Mucosa of stomach (tissue), 1 donor: ENCODE results near the gene GABBR2.

ENCODE experiments used
- H3K27me3 ChIP-seq: one replicate; pipeline ENCODE4 v1.7.0; 2013; ENCODE audit warnings: mild to moderate bottlenecking, low read length; ENCODE audit not compliant: control insufficient read depth, insufficient read depth
- H3K36me3 ChIP-seq: one replicate; pipeline ENCODE4 v1.7.0; 2013; ENCODE audit warnings: low read length; ENCODE audit not compliant: control insufficient read depth, insufficient read depth
- H3K4me1 ChIP-seq: one replicate; pipeline ENCODE4 v1.7.0; 2013; ENCODE audit warnings: mild to moderate bottlenecking, low read length; ENCODE audit not compliant: control insufficient read depth, insufficient read depth
- H3K4me3 ChIP-seq: one replicate; pipeline ENCODE4 v1.7.0; 2013; ENCODE audit warnings: low read length
- H3K9ac ChIP-seq: one replicate; pipeline ENCODE4 v1.7.0; 2013; ENCODE audit warnings: mild to moderate bottlenecking, low read length, moderate library complexity
- H3K9me3 ChIP-seq: one replicate; pipeline ENCODE4 v1.7.0; 2013; ENCODE audit warnings: mild to moderate bottlenecking, low read length, moderate library complexity; ENCODE audit not compliant: control insufficient read depth
- donor health status: Pancreatic carcinoma.

GABBR2 gene

DNA sequence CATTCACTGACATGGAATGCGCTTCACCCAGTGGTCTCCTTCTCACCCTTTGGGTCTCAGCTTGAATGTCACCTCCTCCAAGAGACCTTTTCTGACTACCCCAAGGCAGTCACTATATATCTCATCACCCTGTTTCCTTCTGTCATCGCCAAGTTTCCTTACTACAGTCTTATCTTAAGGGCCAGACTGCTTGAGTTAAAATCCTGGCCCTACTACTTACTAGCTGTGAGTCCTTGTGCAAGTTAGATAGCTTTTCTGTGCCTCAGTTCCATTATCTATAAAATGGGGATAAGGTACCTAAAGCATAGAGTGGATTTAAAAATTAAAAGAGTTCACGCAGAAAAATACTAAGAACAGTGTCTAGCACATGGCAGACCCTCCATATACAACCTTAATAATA is 132.4 kb downstream of the GABBR2 start:
- no peaks in the 10 kb centered on the region for H3K9me3 ChIP-seq
- no peak overlapping the region for H3K9ac ChIP-seq
- H3K4me1 ChIP-seq = no peaks in the 10 kb centered on the region
- no peak overlapping the region for H3K4me3 ChIP-seq
- no peaks in the 10 kb centered on the region for H3K36me3 ChIP-seq
- no peaks in the 10 kb centered on the region for H3K27me3 ChIP-seq

DNA sequence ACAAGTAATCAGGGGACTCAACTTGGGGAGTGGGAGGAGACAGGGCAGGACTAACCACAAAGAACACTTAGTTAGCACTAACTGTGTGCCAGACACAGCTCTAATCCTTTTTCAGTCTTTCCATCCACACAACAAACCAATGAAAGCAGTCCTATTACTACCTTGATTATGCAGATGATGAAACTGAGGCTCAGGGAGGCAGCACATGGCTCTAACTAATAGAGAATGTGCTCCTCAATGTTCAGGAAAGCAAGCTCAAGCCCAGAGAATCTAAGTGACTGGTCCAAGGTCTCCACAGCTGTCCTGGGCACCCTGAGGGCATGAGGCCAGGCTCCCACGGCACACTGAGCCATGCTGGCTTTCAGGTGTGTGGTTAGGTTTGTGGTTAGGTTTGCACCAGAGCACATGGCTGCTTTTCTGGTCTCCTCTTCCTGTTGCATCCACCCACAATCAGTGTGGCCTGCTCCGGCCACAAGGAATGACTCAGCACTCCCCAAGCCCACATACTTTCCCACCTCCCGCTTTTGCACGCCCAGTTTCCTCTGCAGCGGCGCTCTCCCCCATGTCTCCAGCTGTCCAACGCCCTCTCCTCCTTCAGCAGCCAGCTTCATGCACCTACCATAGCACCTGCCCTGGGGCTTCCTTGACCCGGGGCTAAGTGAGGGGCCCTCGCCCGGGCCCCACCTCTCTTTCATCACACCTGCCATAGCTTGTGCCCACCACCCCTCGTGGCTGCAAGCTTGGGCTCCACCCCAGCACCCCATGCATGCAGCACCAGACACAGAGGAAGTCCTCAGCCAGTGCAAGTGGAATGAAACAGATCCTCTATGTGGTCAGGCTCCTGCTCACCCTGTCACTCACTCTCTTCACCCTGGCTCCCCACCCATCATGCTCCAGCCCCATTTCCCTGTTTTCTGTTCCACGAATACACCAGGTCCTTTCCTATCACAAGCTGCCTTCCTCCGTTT is 133.1 kb downstream of the GABBR2 start:
- Histone ChIP-seq H3K9ac (no peak overlapping the region), H3K9me3 (no peaks in the 10 kb centered on the region), H3K4me1 (no peaks in the 10 kb centered on the region), H3K27me3 (no peaks in the 10 kb centered on the region), H3K36me3 (no peaks in the 10 kb centered on the region), H3K4me3 (no peak overlapping the region)

DNA sequence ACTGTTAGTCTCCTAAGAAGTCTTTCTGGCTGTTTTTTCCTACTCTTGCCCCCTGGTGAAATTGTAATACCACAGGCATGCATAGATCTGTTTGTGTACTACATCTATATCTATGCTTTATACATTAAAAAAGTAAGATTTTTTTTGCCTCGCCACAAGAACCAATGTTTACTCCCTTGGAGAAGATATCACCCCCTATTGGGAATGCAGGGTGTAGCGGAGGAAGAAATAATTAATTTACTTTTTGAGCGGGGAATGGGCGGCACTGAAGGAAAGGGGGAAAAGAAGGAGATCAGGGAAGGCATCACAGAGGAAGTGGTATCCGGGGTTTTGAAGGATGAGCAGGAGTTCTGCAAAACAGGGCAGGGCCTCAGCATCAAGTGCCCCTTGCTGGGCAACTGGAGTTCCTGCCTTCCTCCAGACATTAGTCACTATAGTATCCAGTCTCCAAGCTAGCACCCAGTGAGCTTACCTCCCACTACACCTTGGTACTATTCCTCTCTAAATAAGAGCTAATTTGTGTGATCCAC is 134.9 kb downstream of the GABBR2 start:
- H3K27me3 ChIP-seq = no peaks in the 10 kb centered on the region
- H3K4me3 ChIP-seq = no peak overlapping the region
- no peaks in the 10 kb centered on the region for H3K4me1 ChIP-seq
- H3K36me3 ChIP-seq = no peaks in the 10 kb centered on the region
- H3K9me3 ChIP-seq = no peaks in the 10 kb centered on the region
- no peak overlapping the region for H3K9ac ChIP-seq

DNA sequence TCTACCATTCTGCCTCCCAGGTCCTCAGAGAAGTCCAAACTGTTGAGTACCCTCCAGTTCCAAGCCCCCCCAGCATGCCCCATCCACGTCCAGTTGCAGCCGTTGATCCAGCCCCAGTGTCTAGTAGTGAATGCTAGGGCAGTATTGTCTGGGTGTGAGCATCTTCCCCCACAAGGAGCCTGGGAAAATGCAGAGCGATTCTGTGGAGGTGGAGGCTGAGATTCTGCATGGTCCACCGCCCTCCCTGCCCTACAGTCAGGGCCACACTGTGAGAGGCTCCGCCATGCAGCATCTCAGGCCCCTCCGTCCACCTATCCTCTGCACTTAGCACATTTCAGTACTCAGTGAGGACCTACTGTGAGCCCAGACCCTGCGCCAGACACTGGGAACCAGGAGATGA is 135.9 kb downstream of the GABBR2 start:
- Histone ChIP-seq H3K27me3 (no peaks in the 10 kb centered on the region), H3K9ac (no peak overlapping the region), H3K9me3 (no peaks in the 10 kb centered on the region), H3K36me3 (no peaks in the 10 kb centered on the region), H3K4me3 (no peak overlapping the region), H3K4me1 (no peaks in the 10 kb centered on the region)

DNA sequence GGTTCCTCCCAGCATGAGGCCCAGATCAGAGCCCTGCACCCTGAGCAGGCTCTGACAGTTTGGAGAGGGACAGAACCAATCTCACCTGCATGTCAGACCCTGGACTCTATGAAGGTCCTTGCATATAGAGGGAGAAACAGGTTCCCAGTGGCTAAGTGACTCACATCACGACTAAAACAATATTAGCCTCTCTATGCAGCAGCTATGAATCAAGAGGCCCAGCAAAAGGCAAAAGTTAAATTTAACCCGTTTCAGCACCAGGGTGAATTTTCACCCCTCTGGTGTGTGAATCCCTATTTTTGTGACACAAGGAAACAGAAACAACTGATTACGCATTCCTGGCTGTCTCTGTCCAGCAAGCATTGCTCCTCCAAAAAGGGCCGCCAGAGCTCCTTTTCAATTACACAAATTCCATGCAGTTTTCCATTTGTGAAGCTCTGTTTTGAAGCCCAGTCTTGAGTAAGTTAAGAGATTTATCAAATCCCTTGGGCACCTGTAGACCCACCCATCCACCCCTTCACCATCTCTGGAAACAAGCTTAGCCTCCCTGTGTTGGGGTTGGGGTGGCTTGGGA is 136.6 kb downstream of the GABBR2 start:
- no peak overlapping the region for H3K4me3 ChIP-seq
- H3K9ac ChIP-seq = no peak overlapping the region
- H3K27me3 ChIP-seq = no peaks in the 10 kb centered on the region
- H3K9me3 ChIP-seq = no peaks in the 10 kb centered on the region
- H3K4me1 ChIP-seq = no peaks in the 10 kb centered on the region
- H3K36me3 ChIP-seq = no peaks in the 10 kb centered on the region

DNA sequence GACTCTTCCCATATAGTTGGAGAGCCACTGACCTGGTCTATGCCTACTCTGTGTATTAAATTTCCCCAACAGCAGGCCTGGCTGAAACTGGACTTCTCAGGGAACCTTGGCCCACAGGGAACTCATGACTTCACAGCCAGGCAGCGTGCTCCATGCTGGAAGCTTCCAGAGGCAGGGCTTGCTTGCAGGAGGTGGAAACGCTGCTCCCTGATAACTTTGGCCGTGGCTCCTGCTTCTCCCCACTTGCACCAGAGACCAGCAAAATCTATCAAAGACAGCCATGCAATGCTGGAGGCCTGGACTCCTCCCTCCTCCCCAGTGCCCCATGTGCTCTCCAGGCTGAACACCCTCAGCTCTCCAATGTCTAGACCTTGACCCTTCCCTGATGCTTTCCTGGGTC is 137.1 kb downstream of the GABBR2 start:
- H3K9ac ChIP-seq = no peak overlapping the region
- no peaks in the 10 kb centered on the region for H3K27me3 ChIP-seq

DNA sequence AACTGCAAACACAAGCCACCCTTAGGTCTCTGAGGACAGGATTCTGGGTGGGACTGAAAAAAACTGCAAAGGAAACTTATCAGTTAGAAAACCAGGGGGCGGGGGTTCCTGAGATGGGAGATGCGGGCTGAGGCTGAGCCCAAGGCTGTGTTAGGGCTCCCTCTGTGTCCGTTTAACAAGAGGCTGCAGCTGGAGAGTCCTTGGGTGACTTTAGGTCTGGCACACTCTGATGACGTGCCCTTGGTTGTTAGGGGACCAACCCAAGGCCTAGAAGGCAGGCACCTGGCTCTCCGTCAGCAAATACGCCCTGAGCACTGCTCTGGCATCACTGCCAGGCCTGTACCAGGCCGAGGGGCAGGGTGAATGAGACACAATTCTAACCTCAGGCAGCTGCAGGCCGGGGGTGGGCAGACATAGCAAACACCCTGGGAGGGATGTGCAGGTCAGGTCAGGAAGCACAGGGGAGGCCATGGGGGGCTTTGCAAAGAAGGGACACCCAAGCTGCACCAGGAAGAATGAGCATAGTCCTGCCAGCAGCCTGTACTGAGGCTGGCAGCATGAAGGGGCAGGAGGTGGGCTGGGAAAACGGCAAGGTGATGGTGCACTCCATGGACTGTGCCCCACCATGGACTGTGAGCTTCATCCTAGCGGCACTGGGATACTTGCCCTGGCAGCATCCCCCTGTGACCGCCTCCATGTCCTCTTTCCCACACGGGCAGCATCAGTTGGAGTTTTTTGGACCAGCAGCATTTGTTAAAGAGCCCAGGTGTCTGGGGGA is 137.9 kb downstream of the GABBR2 start:
- Histone ChIP-seq H3K36me3 (no peaks in the 10 kb centered on the region), H3K27me3 (no peaks in the 10 kb centered on the region), H3K9ac (no peak overlapping the region), H3K9me3 (no peaks in the 10 kb centered on the region), H3K4me3 (no peak overlapping the region), H3K4me1 (no peaks in the 10 kb centered on the region)

More for the DNA sequence above, 137.1 kb downstream of the GABBR2 start:
- Histone ChIP-seq H3K9me3 (no peaks in the 10 kb centered on the region), H3K36me3 (no peaks in the 10 kb centered on the region), H3K4me1 (no peaks in the 10 kb centered on the region), H3K4me3 (no peak overlapping the region)

DNA sequence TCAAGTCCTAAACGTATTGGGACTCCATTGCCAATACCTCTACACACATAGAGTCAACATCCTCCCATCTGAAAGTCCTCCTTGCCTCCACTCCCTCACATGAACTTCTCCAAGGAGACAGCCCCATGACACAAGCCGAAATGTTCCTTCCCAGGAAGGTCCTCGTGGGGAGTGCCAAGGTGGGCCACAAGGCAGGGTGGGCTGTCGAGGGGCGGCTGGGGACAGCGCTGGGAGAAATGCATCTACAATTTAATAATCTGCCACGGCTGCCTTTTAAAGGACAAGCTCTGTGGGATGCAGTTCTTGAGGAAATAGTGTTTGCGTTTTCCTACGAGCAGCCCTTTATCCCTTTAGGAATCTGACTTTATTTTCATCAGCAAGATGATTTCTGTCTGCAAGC is 138.7 kb downstream of the GABBR2 start:
- Histone ChIP-seq H3K27me3 (no peaks in the 10 kb centered on the region), H3K4me3 (no peak overlapping the region), H3K4me1 (no peaks in the 10 kb centered on the region), H3K36me3 (no peaks in the 10 kb centered on the region), H3K9me3 (no peaks in the 10 kb centered on the region), H3K9ac (no peak overlapping the region)

DNA sequence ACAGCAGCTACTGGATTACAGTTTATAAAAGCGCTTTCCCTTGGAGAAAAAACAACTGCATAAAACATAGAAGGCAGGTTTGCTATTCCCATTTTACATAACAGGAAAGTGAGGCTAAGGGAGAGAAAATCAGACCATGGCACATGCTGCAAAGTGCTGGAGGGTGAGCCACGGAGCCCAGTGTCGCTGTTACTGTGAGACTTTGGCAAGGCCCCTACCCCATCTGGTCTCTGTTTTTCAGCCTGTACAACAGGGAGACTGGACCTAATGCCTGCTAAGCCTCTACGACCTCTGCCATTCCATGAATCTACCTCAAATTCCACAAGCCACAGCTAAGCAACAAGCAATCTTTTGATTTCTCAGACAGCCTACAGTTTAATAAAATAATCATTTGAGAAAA is 139.2 kb downstream of the GABBR2 start:
- Histone ChIP-seq H3K9me3 (no peaks in the 10 kb centered on the region), H3K4me3 (no peak overlapping the region), H3K36me3 (no peaks in the 10 kb centered on the region), H3K4me1 (no peaks in the 10 kb centered on the region), H3K9ac (no peak overlapping the region), H3K27me3 (no peaks in the 10 kb centered on the region)

DNA sequence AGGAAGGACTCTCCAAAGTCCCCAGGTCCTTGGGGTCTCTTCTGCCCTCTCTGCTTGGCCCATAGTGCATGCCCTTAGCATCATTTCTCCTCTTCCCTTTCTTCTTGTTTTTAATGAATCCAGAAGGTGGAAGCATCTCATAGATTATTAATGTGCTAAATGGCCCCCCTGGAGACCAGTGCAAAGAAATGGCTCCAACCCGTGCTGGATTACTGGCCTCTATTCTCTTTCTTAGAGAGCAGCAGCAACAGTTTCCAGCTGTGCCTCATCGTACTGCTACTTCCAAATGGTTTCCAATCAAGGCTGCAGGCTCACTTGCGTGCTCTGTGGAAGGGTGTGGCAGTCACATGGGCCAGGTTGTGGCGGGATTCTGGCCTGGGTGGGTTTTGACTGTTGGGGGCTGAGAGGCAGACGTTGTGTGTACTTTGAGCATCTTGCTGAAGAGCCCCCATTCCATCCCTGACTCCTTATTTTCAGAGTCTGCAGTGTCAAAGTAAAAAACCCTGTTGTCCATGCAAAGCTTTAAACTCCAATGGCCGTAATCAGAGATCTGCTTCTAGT is 139.7 kb downstream of the GABBR2 start:
- no peaks in the 10 kb centered on the region for H3K27me3 ChIP-seq
- no peaks in the 10 kb centered on the region for H3K9me3 ChIP-seq
- H3K36me3 ChIP-seq = no peaks in the 10 kb centered on the region
- H3K4me3 ChIP-seq = no peak overlapping the region
- H3K4me1 ChIP-seq = no peaks in the 10 kb centered on the region
- no peak overlapping the region for H3K9ac ChIP-seq

DNA sequence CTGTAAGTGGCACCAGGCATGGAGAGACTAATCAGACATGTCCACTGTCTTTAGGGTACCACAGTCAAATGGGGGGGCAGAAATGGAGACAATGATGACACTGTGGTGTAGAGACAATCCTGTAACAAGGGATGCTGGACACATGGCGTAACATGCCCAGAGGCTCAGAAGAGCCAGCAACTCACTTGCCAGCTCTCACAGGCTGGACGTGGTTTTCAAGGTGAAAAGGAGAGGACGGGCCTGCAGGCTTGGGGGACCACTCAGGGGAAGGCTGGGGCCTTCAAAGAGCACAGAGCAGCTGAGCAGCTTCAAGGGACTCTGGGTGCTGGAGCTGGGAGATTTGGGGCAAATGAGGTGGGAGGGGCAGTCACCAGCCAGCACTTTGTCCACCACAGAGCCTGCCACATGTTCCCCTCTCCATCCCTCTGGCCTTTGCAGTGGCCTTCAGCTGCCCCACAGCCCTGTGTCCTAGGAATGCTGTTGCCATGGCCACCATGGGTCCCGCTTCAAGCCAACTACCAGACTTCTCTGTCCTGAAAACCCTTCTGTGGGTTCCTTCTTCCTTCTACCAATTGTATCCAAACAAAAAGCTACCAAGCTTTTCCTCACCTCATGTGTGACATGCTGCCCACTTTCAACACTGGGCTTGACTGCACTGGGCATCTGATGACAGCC is 140.4 kb downstream of the GABBR2 start:
- H3K9me3 ChIP-seq = no peaks in the 10 kb centered on the region
- H3K9ac ChIP-seq = no peak overlapping the region
- H3K36me3 ChIP-seq = no peaks in the 10 kb centered on the region
- H3K4me1 ChIP-seq = no peaks in the 10 kb centered on the region
- H3K27me3 ChIP-seq = no peaks in the 10 kb centered on the region
- no peak overlapping the region for H3K4me3 ChIP-seq
